Esophagus muscularis mucosa (tissue), 4 donors: ENCODE data around the gene ARSB. TPM values are rescaled to one million over a fixed set of nuclear protein-coding genes. Genes with fewer than 3 reads are reported as not detected.

ENCODE experiments used
- DNase-seq: peaks from one replicate; pipeline ENCODE4 v3.0.0-alpha.2; 2017; ENCODE audit errors: extremely low spot score
- H3K27ac ChIP-seq, 4 donors: fragments of 200-600 bp; sonication (generic); replicated peaks in 1 of 4; 1 replicate in 3 of 4; 2 replicates in 1 of 4; pipeline ENCODE4 v1.5.1; 2016 to 2019; ENCODE audit warnings: mild to moderate bottlenecking in 1 of 4
- H3K27me3 ChIP-seq, 4 donors: fragments of 200-600 bp; sonication (generic); one replicate each; pipeline versions ENCODE4 v1.5.1 to v1.6.0; 2016 to 2019
- H3K36me3 ChIP-seq, 4 donors: fragments of 200-600 bp; sonication (generic); one replicate each; pipeline ENCODE4 v1.5.1; 2016 to 2019
- H3K4me1 ChIP-seq, 4 donors: fragments of 200-600 bp; sonication (generic); one replicate each; pipeline ENCODE4 v1.5.1; 2016 to 2019
- H3K4me3 ChIP-seq, 4 donors: fragments of 200-600 bp; sonication (generic); 1 replicate in 2 of 4; 2 replicates in 2 of 4; pipeline ENCODE4 v1.5.1; 2016 to 2019; ENCODE audit warnings: mild to moderate bottlenecking in 4 of 4, moderate library complexity in 1 of 4
- H3K9me3 ChIP-seq, 4 donors: fragments of 200-600 bp; sonication (generic); 1 replicate in 3 of 4; 2 replicates in 1 of 4; pipeline ENCODE4 v1.5.1; 2016 to 2019
- EP300 ChIP-seq: sonication (generic); formaldehyde crosslinking; IDR thresholded peaks from one replicate; pipeline ENCODE4 v1.6.1; 2017; ENCODE audit warnings: antibody characterized with exemption
- POLR2A ChIP-seq: fragments of 450-650 bp; IDR thresholded peaks from one replicate; pipeline ENCODE4 v1.6.1; 2017; ENCODE audit warnings: antibody characterized with exemption, moderate library complexity, mild to moderate bottlenecking, low read depth
- POLR2AphosphoS5 ChIP-seq, 2 donors: sonication (generic); formaldehyde crosslinking; IDR thresholded peaks; one replicate each; pipeline ENCODE4 v1.6.1; 2017; ENCODE audit warnings: antibody characterized with exemption in 2 of 2
- WGBS: methylation state at CpG from one replicate; pipeline ENCODE4 v1.1.5; 2018; 5-methylcytosine and 5-hydroxymethylcytosine counted together
- intact Hi-C: fragments of 100-400 bp; cut with DNase I; formaldehyde crosslinking; loops from one replicate; pipeline ENCODE4 v1.15.1; 2023
- total RNA-seq, 4 donors: library from RNA; depleted of rRNA; stranded (reverse); fragments of >200 nt; gene quantifications; one replicate each; pipeline versions ENCODE4 v1.1.0 to v1.2.1, GENCODE V29; 2016
- TF ChIP-seq, protein P1 (sequence below), 3 experiments: fragments of 200-600 bp in 2 of 3; fragments of 450-650 bp in 1 of 3; sonication (generic) in 2 of 3; IDR thresholded peaks; one replicate each; pipeline ENCODE4 v1.5.1; 2017 to 2019; ENCODE audit warnings: antibody characterized with exemption in 3 of 3, mild to moderate bottlenecking in 2 of 3, moderate library complexity in 1 of 3

ARSB gene
- total RNA-seq, 4 donors from 2014 or later = 58.0 to 103 (median 67.5) TPM

DNA sequence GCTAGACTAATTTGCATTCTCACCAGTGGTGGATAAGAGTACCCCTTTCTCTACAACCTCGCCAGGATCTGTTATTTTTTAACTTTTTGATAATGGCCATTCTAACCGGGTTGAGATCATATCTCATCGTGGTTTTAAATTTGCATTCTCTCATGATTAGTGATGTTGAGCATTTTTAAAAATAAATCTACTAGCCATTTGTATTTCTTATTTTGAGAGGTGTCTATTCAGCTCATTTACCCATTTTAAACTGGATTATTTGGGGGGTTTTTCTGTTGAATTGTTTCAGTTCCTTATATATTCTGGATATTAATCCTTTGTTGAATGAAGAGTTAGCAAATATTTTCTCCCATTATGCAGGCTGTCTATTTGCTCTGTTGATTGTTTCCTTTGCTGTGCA is 139.6 kb downstream of the ARSB start:
- WGBS = 97% methylated on average over 3 of the region's 3 CpGs

DNA sequence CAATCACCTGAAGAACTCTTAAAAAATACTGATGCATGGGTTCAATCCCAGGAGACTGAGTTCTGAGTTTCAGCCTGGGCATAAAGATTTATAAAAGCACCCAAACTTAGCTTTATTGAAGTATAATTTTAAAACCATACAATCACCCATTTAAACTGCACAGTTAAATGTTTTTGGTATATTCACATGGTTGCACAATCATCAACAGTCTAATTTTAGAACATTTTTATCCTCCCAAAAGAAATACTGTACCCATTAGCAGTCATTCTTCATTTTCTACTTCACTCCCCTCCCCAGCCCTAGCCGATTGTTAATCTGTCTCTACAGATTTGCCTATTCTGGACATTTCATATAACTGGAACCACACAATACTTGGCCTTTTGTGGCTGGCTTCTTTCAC is 141.7 kb downstream of the ARSB start:
- H3K36me3 ChIP-seq = peaks cover 0 to 10% (median 4%) of the 10 kb centered on the region in 4 donors
- H3K4me3 ChIP-seq = no peak overlapping the region
- TF ChIP-seq, protein P1, sequence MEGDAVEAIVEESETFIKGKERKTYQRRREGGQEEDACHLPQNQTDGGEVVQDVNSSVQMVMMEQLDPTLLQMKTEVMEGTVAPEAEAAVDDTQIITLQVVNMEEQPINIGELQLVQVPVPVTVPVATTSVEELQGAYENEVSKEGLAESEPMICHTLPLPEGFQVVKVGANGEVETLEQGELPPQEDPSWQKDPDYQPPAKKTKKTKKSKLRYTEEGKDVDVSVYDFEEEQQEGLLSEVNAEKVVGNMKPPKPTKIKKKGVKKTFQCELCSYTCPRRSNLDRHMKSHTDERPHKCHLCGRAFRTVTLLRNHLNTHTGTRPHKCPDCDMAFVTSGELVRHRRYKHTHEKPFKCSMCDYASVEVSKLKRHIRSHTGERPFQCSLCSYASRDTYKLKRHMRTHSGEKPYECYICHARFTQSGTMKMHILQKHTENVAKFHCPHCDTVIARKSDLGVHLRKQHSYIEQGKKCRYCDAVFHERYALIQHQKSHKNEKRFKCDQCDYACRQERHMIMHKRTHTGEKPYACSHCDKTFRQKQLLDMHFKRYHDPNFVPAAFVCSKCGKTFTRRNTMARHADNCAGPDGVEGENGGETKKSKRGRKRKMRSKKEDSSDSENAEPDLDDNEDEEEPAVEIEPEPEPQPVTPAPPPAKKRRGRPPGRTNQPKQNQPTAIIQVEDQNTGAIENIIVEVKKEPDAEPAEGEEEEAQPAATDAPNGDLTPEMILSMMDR (IDR thresholded peaks at IDR 0.05) = no peak
- TF ChIP-seq EP300 (no peak), POLR2AphosphoS5 (IDR thresholded peaks at IDR 0.05) (no peak), POLR2A (no peak)
- H3K9me3 ChIP-seq = peaks cover 0 to 4% (median 0%) of the 10 kb centered on the region in 4 donors
- no peaks in the 10 kb centered on the region for H3K27me3 ChIP-seq
- intact Hi-C loops = no loop called here
- no peak for DNase-seq
- H3K4me1 ChIP-seq = no peaks in the 10 kb centered on the region
- 83% methylated on average over 1 of the region's 1 CpG for WGBS
- H3K27ac ChIP-seq = no peak overlapping the region

More for the DNA sequence above, 139.6 kb downstream of the ARSB start:
- no peak overlapping the region for H3K4me3 ChIP-seq
- H3K4me1 ChIP-seq = no peaks in the 10 kb centered on the region
- no peak for TF ChIP-seq POLR2A
- no peak for TF ChIP-seq EP300
- TF ChIP-seq POLR2AphosphoS5 (IDR thresholded peaks at IDR 0.05) = no peak
- TF ChIP-seq, protein P1 (IDR thresholded peaks at IDR 0.05) = no peak
- no peaks in the 10 kb centered on the region for H3K36me3 ChIP-seq
- no peaks in the 10 kb centered on the region for H3K27me3 ChIP-seq
- H3K9me3 ChIP-seq = peaks cover 0 to 4% (median 0%) of the 10 kb centered on the region in 4 donors
- intact Hi-C loops = no loop called here
- no peak overlapping the region for H3K27ac ChIP-seq
- DNase-seq = no peak

DNA sequence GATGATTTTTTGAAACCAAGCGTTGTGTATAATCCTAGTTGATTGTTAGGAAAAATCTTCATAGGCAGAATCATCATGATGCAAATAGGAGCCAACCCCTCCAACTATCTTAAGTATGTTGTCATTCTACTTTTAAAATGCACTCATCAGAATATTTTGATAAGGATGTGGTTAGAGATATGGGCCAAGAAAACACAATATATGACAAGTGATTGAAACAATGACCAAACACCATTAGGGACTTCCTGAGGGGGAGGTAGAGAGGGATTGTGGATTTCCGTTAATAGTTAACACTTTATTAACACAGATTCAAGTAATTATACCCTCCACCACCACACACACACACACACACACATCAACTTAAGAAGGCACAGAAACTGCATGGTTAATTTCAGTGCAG is 143.3 kb downstream of the ARSB start:
- TF ChIP-seq POLR2A (no peak), EP300 (no peak), POLR2AphosphoS5 (IDR thresholded peaks at IDR 0.05) (no peak)
- TF ChIP-seq, protein P1 (IDR thresholded peaks at IDR 0.05) = no peak
- no peak for DNase-seq
- H3K9me3 ChIP-seq = peaks cover 0 to 4% (median 0%) of the 10 kb centered on the region in 4 donors
- intact Hi-C loops = no loop called here
- H3K27me3 ChIP-seq = no peaks in the 10 kb centered on the region
- no peak overlapping the region for H3K4me3 ChIP-seq
- 90% methylated on average over 2 of the region's 2 CpGs for WGBS
- peaks cover 0 to 19% (median 8%) of the 10 kb centered on the region in 4 donors for H3K36me3 ChIP-seq
- no peaks in the 10 kb centered on the region for H3K4me1 ChIP-seq
- H3K27ac ChIP-seq = no peak overlapping the region

DNA sequence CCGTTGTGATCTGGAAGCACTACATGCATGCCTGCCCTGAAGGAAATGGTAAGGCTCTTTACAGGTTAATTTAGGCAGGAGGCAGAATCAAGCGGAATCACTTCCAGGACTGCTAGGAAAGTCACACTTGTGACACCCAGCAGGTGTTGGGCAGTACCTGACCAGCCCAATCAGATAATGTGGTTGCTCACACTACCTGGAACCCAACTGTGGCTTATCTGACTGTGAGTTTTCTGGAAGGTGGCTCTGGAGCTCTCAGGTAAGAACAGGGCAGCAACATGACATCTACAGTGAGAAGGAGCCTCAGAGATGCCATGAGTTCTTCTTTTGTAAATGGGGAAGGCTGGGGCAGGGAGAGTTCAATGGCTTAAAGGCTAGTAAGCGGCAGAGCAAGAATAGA is 146.4 kb downstream of the ARSB start:
- 100% methylated on average over 3 of the region's 3 CpGs for WGBS
- intact Hi-C loops = no loop called here
- Histone ChIP-seq H3K9me3 (no peaks in the 10 kb centered on the region), H3K27me3 (no peaks in the 10 kb centered on the region), H3K27ac (no peak overlapping the region), H3K36me3 (peaks cover 0 to 32% (median 12%) of the 10 kb centered on the region in 4 donors), H3K4me3 (no peak overlapping the region), H3K4me1 (no peaks in the 10 kb centered on the region)
- no peak for DNase-seq
- TF ChIP-seq EP300 (no peak), POLR2AphosphoS5 (IDR thresholded peaks at IDR 0.05) (no peak), POLR2A (no peak)
- TF ChIP-seq, protein P1 (IDR thresholded peaks at IDR 0.05) = no peak

DNA sequence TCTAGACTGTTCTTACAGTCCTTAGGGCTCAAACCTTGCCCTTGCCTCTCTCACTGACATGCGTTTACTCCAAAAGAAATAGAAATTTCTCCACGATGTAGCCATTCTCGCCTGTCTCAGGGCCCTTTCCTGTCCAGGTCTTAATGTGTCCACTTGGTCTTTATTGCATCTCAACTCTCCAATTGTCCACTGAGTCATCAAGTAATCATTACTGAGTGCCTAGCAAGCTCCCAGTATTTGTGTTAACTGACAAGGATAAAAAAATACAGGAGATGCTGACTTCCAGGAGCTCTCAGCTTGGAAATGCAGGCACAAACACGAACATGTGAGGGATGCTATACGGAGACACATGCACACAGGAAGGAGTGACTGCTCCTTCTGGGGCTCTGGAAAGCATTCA is 147.3 kb downstream of the ARSB start:
- DNase-seq = no peak
- Histone ChIP-seq H3K4me1 (no peaks in the 10 kb centered on the region), H3K36me3 (peaks cover 0 to 32% (median 12%) of the 10 kb centered on the region in 4 donors), H3K27ac (no peak overlapping the region), H3K9me3 (no peaks in the 10 kb centered on the region), H3K27me3 (no peaks in the 10 kb centered on the region), H3K4me3 (no peak overlapping the region)
- TF ChIP-seq, protein P1 (IDR thresholded peaks at IDR 0.05) = no peak
- no peak for TF ChIP-seq POLR2A
- TF ChIP-seq POLR2AphosphoS5 (IDR thresholded peaks at IDR 0.05) = no peak
- no peak for TF ChIP-seq EP300
- intact Hi-C loops = no loop called here
- 92% methylated on average over 5 of the region's 5 CpGs for WGBS
